ENCODE data around the gene PNMA8C.

PNMA8C gene
- total RNA-seq, result 0 to 0.63 (median 0) reads per million in 9 experiments

DNA sequence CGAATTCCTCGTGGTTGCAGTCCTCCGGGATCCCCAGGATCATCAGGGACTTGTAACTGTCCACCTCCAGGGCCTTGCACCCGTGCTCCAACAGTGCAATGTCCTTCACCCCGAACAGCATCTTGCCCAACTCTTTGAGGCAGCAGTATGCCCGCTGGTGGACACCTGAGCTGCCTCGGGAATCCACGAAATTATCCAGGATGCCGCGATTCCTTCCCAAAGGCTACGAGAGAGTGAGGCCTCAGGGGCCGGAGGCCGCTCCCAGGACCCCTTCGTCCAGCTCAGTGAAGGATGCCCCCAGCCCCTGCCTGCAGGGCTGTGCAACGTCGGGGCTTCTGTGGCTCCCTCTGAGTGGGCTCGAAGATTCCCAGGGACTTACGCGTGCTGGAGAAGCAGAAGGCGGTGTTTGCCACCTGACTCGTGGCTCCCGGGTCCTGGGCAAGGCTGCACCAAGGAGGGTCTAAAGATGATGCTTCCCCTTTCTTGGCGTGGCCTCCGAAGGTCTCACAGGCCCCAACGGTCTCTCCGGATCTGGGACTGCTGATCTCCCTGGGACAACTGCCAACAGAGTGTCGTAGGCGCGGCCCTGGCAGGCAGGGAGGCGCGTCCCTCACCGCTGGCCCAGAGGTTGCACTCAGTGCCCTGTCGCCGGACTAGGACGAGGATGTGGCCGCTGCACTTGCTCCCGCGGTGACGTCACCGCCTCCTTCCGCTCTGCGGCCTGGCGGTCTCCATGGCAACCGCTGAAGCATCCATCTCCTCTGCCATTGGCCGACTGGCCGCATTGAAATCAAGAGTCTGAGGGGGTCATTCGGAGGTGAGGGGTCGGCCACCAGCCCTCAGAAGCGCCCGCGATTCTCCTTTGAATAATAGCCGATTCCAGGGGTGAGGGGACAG is at the start of gene PNMA8C:
TSS of gene PNMA8C (minus strand) at position 698 of the 897 bp plus-strand sequence. CDS start at position 121, 577 bp downstream.
- peaks cover 24 to 31% of the 10 kb centered on the region in 2 donors for H3K4me1 Mint-ChIP-seq (ENCODE audit: low read depth in 2 of 2)
- peaks cover 66 to 90% of the 10 kb centered on the region in 2 donors for H3K27me3 Mint-ChIP-seq
- ATAC-seq (replicated peaks), result peak; percentile 83
- H3K4me3 Mint-ChIP-seq, result peak within 1 kb of the TSS; percentile 79 to 81
- H3K36me3 Mint-ChIP-seq (ENCODE audit: insufficient read depth), result peaks cover 16% of the 10 kb centered on the region
- H3K27ac Mint-ChIP-seq, result peak within 1 kb of the TSS; percentile 75 to 90
- H3K9me3 Mint-ChIP-seq, result no peaks in the 10 kb centered on the region
- DNase-seq, result peak; percentile 36 to 44 (median 42)

DNA sequence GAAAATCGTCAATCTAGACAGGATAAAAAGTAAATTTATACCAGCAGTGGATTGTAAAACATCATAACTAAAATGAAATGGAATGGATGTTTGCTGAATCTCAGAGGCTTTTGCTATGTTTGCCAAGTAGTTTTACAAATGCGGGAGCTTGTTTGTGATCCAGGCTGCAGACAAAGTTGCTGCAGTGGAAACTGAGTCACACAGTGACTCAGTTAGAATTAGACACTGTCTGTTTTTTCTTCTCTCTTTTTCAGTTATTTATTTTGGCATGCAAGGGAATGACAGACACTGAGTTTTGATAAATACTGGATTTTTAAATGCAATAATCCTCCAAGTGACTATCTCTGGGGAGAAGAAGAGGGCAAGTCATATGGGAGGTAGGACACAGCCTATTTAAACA is 47.2 kb upstream of the PNMA8C start:
- peaks cover 52 to 67% of the 10 kb centered on the region in 2 donors for H3K27me3 Mint-ChIP-seq
- ATAC-seq (replicated peaks) (no peak), DNase-seq (no peak)
- H3K4me3 Mint-ChIP-seq, result no peak overlapping the region
- no peaks in the 10 kb centered on the region for H3K36me3 Mint-ChIP-seq (ENCODE audit: insufficient read depth)
- no peak overlapping the region for H3K27ac Mint-ChIP-seq
- H3K4me1 Mint-ChIP-seq (ENCODE audit: low read depth in 2 of 2), result no peaks in the 10 kb centered on the region
- H3K9me3 Mint-ChIP-seq, result no peaks in the 10 kb centered on the region

DNA sequence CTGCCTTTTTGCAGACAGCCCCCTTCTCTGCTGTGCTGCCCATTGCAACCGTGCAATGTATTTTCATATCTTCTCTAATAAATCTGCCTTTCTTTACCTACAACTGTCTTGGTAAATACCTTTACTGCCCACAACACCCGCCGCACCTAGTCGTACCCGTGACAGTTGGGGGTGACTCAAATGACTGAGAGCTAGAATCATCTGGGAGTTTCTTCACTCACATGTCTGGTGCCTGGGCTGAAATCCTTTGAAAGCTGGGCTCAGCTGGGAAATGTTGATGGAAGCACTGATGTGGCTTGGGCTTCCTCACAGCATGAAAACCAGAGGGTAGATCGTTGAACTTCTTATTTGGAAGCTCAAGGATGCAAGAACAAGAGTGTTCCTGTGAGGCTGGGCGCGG is 45.5 kb upstream of the PNMA8C start:
- no peaks in the 10 kb centered on the region for H3K4me1 Mint-ChIP-seq (ENCODE audit: low read depth in 2 of 2)
- ATAC-seq (replicated peaks), result no peak
- H3K9me3 Mint-ChIP-seq, result no peaks in the 10 kb centered on the region
- H3K27ac Mint-ChIP-seq, result no peak overlapping the region
- no peaks in the 10 kb centered on the region for H3K36me3 Mint-ChIP-seq (ENCODE audit: insufficient read depth)
- DNase-seq, result no peak
- H3K27me3 Mint-ChIP-seq, result peaks cover 57 to 69% of the 10 kb centered on the region in 2 donors
- H3K4me3 Mint-ChIP-seq, result no peak overlapping the region

DNA sequence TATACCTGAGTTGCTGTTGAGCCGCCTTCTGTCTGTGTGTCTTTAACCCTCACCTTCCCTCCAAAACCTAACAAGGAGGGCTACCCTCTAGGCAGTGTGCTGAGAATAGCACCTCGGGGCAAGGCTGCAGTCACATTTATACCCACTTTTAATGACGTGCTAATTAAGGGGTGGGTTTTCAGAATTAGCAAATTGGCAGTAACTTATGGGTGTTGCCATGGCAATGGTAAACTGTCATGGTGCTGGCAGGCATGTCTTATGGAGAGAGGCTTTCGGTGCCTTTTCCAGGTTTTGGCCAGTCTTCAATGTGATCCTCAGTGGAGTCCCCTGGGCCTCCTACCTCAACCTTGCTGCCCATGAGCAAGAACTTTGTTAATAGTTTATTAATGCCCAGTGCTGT is 43.9 kb upstream of the PNMA8C start:
- no peaks in the 10 kb centered on the region for H3K4me1 Mint-ChIP-seq (ENCODE audit: low read depth in 2 of 2)
- DNase-seq (no peak), ATAC-seq (replicated peaks) (no peak)
- peaks cover 47 to 69% of the 10 kb centered on the region in 2 donors for H3K27me3 Mint-ChIP-seq
- no peak overlapping the region for H3K27ac Mint-ChIP-seq
- H3K9me3 Mint-ChIP-seq, result no peaks in the 10 kb centered on the region
- H3K36me3 Mint-ChIP-seq (ENCODE audit: insufficient read depth), result no peaks in the 10 kb centered on the region
- no peak overlapping the region for H3K4me3 Mint-ChIP-seq

DNA sequence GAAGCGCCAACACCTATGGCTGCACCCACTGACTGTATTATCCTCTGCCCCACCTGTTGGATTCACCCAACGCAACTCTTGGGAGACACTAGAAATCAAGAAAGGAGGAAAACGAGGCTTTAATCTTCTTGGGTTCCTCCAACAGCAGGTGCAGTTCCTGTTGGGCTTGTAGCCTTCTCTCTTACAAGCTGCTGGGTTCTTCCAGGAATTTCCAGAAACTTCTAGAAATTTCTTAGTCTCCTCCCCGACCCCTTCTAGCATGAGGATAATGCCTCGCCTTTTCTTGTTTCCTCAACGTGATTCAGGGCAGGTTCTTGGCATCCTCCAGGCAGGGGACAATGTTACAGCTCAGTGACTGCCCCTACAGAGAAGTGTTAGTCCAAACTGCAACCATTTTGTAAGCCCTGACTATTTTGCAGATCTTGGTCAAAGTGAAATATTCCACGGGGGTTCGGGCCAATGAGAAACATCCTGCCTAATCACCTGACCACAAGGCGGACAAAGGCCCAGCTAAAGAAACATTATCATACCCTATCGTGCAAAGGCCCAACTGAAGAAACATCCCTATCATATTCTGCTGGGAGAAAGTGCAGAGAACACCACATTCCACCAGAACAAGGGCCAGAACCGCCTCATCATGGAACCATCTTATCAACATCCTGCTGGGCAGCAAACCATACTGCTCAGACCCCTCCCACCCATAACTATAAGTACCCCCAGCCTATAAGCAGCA is 43.2 kb upstream of the PNMA8C start:
- H3K27ac Mint-ChIP-seq, result no peak overlapping the region
- no peaks in the 10 kb centered on the region for H3K9me3 Mint-ChIP-seq
- H3K4me3 Mint-ChIP-seq, result no peak overlapping the region
- no peak for DNase-seq
- H3K27me3 Mint-ChIP-seq, result peaks cover 47 to 75% of the 10 kb centered on the region in 2 donors
- ATAC-seq (replicated peaks), result no peak
- H3K4me1 Mint-ChIP-seq (ENCODE audit: low read depth in 2 of 2), result no peaks in the 10 kb centered on the region
- H3K36me3 Mint-ChIP-seq (ENCODE audit: insufficient read depth), result no peaks in the 10 kb centered on the region

DNA sequence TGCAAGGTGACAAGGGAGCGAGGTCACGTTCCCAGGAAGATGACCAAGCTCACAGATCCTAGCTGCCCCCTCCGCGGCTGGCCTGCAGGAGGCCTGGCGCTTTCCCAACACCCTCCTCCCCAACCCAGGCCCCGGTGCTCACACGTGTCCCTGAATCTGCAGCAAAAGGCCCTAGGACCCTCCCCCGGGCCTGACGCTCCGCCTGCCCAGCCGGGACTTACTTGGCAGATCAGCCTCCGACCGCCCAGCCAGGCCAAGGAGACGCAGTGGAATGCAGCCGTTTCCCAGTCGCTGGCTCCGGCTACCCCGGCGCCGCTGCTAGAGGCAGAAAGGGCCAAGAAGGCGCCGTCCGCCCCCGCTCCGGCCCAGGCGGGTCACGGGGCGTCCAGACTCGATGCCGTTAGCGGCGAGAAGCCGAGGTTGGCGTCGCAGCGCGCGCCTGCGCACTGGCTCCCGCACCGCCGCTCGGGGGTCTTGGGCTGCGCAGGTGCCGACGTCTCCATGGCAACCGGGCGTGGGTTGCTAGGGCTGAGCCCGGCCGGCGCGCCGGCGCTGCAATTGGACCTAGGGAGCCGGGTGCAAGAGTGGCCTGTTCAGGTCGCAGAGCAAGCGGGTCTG is 42.5 kb upstream of the PNMA8C start, which contains the start of gene PNMA8A:
TSS of gene PNMA8A (minus strand) at position 448 of the 618 bp plus-strand sequence. CDS start 528 bp downstream, outside the sequence.
- ATAC-seq (replicated peaks) (no peak), DNase-seq (no peak)
- Mint-ChIP-seq H3K4me1 (ENCODE audit: low read depth in 2 of 2) (peaks cover 2 to 4% of the 10 kb centered on the region in 2 donors), H3K9me3 (no peaks in the 10 kb centered on the region), H3K27me3 (peaks cover 47 to 82% of the 10 kb centered on the region in 2 donors), H3K4me3 (no peak within 1 kb of the TSS), H3K36me3 (ENCODE audit: insufficient read depth) (no peaks in the 10 kb centered on the region), H3K27ac (no peak within 1 kb of the TSS)

DNA sequence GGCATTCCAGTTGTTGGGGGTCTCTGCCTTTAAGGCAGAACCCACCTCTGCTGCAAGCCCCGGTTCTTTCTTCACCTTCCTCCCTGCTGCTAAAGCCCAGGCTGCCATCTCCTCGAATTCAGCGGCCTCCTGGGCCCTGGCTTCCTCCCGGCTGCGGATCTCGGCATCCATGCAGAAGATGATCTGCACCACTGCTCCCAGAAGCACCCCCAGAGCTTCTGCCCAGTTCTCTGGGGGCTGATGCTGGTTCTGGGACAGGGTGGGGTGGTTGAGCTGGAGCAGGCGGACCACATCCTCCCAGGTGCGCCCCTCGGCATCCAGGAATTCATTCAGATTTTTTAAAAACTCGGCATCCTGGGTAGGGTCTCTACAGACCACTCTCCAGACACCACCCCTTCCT is 41.6 kb upstream of the PNMA8C start:
- H3K36me3 Mint-ChIP-seq (ENCODE audit: insufficient read depth), result no peaks in the 10 kb centered on the region
- DNase-seq (no peak), ATAC-seq (replicated peaks) (no peak)
- no peaks in the 10 kb centered on the region for H3K9me3 Mint-ChIP-seq
- H3K27me3 Mint-ChIP-seq, result peaks cover 49 to 90% of the 10 kb centered on the region in 2 donors
- H3K4me1 Mint-ChIP-seq (ENCODE audit: low read depth in 2 of 2), result peaks cover 2 to 4% of the 10 kb centered on the region in 2 donors
- H3K27ac Mint-ChIP-seq, result no peak overlapping the region
- no peak overlapping the region for H3K4me3 Mint-ChIP-seq

DNA sequence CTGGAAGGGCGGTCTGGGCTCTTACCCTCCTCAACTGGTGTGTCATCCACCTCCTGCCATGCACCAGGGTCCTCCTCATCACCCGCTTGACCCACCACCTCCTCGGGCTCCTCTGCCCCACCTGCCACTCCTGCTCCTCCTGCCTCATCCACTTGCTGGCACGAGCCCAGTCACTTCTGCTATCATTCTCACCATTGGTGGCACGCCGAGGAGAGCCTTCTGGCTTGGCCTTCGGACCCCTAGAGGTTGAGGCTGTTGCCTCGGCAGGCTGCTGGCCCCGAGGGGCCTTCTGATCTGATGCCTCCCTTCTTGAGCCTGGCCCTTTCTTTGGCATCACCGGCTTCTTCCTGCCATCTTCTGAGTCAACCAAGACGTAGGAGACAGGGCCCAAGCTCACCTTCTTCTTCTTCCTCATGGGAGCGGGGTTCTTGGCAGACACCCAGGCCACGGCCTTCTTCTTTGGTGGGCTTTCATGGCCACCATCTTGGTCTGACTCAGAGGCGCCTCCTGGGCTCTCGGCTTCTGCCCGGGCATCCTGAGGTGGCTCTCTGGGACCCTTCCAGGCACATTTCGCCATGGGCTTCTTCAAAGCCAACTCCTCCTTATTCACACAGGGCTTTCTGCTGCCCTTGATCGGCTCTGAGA is 40.9 kb upstream of the PNMA8C start:
- no peak overlapping the region for H3K27ac Mint-ChIP-seq
- no peaks in the 10 kb centered on the region for H3K36me3 Mint-ChIP-seq (ENCODE audit: insufficient read depth)
- H3K4me1 Mint-ChIP-seq (ENCODE audit: low read depth in 2 of 2), result peaks cover 2 to 4% of the 10 kb centered on the region in 2 donors
- H3K4me3 Mint-ChIP-seq, result no peak overlapping the region
- DNase-seq (no peak), ATAC-seq (replicated peaks) (no peak)
- no peaks in the 10 kb centered on the region for H3K9me3 Mint-ChIP-seq
- H3K27me3 Mint-ChIP-seq, result peaks cover 56 to 90% of the 10 kb centered on the region in 2 donors

DNA sequence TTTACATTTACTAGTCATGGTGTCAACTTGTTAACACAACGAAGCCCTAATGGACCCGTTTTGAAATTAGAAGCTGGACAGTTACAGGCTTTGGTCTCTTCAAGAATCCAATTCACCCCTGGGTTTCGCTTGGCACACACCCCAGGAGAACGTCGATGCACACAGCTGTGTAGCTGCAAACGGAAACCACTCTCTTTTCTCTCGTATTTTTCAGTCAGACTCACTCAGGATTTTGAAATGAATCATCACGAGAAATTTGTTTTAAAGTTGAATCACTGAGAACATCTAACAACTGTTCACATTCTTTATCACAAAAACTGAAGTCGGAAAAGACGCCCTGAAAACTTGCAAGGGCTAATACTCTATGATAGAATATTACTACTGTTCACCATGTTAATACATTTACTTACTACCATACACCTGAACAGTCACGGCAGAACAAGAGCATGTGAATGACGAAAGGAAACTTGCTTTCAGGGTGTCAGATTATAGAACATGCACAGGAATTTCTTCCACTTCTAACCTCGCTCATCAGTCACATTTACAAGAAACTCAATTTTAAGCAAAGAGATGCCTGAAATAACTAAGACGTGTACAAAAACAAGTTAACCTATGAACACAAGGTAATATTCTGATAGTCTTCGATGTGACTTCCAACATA is 37.9 kb upstream of the PNMA8C start:
- H3K27ac Mint-ChIP-seq, result no peak overlapping the region
- DNase-seq, result no peak

DNA sequence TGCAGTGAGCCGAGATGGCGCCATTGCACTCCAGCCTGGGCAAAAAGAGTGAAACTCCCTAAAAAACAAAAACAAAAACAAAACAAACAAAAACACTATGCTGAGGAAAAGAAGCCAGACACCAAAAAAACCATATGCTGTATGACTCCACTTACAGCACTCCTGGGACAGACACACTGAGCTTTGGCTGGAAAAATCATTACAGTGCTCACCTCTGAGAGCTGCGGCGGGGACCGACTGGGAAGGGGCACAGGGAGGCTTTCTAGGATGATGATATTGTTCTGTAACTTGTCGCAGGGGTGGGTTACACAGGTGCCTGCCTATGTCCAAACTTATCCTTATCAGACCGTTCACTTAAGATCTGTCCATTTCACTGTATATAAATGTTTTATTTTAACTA is 34.8 kb upstream of the PNMA8C start:
- H3K4me3 Mint-ChIP-seq, result no peak overlapping the region
- peaks cover 18 to 68% of the 10 kb centered on the region in 2 donors for H3K27me3 Mint-ChIP-seq
- H3K9me3 Mint-ChIP-seq, result no peaks in the 10 kb centered on the region
- no peak for DNase-seq
- peaks cover 4% of the 10 kb centered on the region for H3K36me3 Mint-ChIP-seq (ENCODE audit: insufficient read depth)
- no peak overlapping the region for H3K27ac Mint-ChIP-seq
- peaks cover 2 to 4% of the 10 kb centered on the region in 2 donors for H3K4me1 Mint-ChIP-seq (ENCODE audit: low read depth in 2 of 2)
- ATAC-seq (replicated peaks), result no peak

More for the DNA sequence above, 37.9 kb upstream of the PNMA8C start:
- no peak for ATAC-seq (replicated peaks)
- peaks cover 2 to 4% of the 10 kb centered on the region in 2 donors for H3K4me1 Mint-ChIP-seq (ENCODE audit: low read depth in 2 of 2)
- no peaks in the 10 kb centered on the region for H3K9me3 Mint-ChIP-seq
- H3K27me3 Mint-ChIP-seq, result peaks cover 37 to 83% of the 10 kb centered on the region in 2 donors
- H3K36me3 Mint-ChIP-seq (ENCODE audit: insufficient read depth), result no peaks in the 10 kb centered on the region
- peak overlapping the region in 1 of 2 donors; percentile 29 for H3K4me3 Mint-ChIP-seq

DNA sequence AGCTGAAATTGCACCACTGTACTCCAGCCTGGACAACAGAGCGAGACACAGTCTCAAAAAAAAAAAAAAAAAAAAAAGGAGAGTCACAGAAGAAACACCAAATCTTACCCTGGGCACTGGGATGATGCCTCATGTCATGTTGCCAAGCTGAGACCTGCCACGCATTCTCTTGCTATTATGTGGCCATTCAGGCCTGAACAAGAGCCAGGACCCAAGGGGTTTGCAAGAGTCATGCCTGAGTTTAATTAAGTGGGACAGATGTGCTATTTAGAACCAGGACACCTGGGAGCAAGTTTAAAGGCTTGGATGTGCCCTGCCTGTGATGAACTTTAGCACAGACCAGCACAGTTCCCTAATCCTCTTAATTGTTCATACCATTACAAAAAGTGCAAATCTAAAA is 32.8 kb upstream of the PNMA8C start:
- no peak for DNase-seq
- H3K27ac Mint-ChIP-seq, result no peak overlapping the region
- H3K36me3 Mint-ChIP-seq (ENCODE audit: insufficient read depth), result peaks cover 4% of the 10 kb centered on the region
- H3K4me1 Mint-ChIP-seq (ENCODE audit: low read depth in 2 of 2), result peaks cover 0 to 2% of the 10 kb centered on the region in 2 donors
- H3K27me3 Mint-ChIP-seq, result peaks cover 30 to 65% of the 10 kb centered on the region in 2 donors
- H3K4me3 Mint-ChIP-seq, result no peak overlapping the region
- no peaks in the 10 kb centered on the region for H3K9me3 Mint-ChIP-seq
- ATAC-seq (replicated peaks), result no peak

DNA sequence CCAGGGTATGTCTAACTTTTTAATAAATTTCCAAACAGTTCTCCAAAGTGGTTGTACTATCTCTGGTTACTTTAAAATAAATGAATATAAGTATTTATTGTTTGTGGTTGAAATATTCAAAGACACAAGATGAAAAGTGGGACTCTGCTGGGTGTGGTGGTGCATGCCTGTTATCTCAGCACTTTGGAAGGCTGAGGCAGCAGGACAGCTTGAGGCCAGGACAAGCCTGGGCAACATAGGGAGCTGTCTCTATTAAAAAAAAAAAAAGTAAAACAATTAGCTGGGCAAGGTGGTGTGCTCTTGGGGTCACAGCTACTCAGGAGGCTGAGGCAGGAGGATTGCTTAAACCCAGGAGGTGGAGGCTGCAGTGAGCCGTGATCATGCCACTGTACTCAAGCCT is 32.2 kb upstream of the PNMA8C start:
- Mint-ChIP-seq H3K36me3 (ENCODE audit: insufficient read depth) (peaks cover 4% of the 10 kb centered on the region), H3K27ac (no peak overlapping the region), H3K9me3 (no peaks in the 10 kb centered on the region), H3K4me1 (ENCODE audit: low read depth in 2 of 2) (no peaks in the 10 kb centered on the region), H3K4me3 (no peak overlapping the region), H3K27me3 (peaks cover 35 to 65% of the 10 kb centered on the region in 2 donors)
- ATAC-seq (replicated peaks) (no peak), DNase-seq (no peak)
